K562 (cell line): ENCODE results near the gene R3HDM1. TPM values are rescaled to one million over a fixed set of nuclear protein-coding genes. Genes with fewer than 3 reads are reported as not detected.
A peak's percentile ranks its signal among the peaks of the same experiment; 100 is the strongest.

ENCODE experiments used
- ATAC-seq: fragments of 200-7000 bp; cut with Tn5 transposase; 3 replicates; pipeline ENCODE4 v1.9.1; 2020; ENCODE audit warnings: moderate library complexity
- BruUV-seq: library from RNA; stranded (reverse); fragments of 400-500 nt; replicated peaks from 2 replicates; lab custom pipeline; 2021; lab: Mats Ljungman, UMichigan
- CTCF ChIA-PET: fragments of 300-600 bp; formaldehyde crosslinking; extraction: SDS; loops from one replicate; lab custom pipeline; 2021; ENCODE audit warnings: low intra/inter-chr PET ratio; lab: Yijun Ruan, JAX
- POLR2A ChIA-PET: fragments of 300-600, 350-650 bp; sonication (Branson Sonifier 250); formaldehyde crosslinking; extraction: SDS; loops from one replicate; lab custom pipeline; 2021; ENCODE audit warnings: antibody characterized with exemption, inconsistent platforms; lab: Yijun Ruan, JAX
- DNase-seq, 4 experiments: peaks; one replicate each; pipeline versions ENCODE4 v3.0.0 to v3.0.0-alpha.2; 2011 to 2018; ENCODE audit warnings: low spot score in 3 of 4, mixed read lengths in 3 of 4; ENCODE audit errors: extremely low read depth in 1 of 4
- FAIRE-seq: peaks from 2 replicates; lab custom pipeline; 2011; peaks lifted over from hg19 to GRCh38; lab: Jason Lieb, UNC
- H2AFZ ChIP-seq: 2 replicates; pipeline ENCODE4 v1.6.0; 2011; ENCODE audit warnings: low read depth, low read length, control low read depth, inconsistent platforms
- H3K27ac ChIP-seq: fragments of 200-600 bp; 3 replicates; pipeline ENCODE4 v1.8.0; 2011; ENCODE audit warnings: low read depth, mild to moderate bottlenecking, control low read depth, inconsistent platforms, low read length, moderate library complexity, mixed read lengths; ENCODE audit errors: extremely low read depth
- H3K27me3 ChIP-seq, 2 experiments: fragments of 300-600 bp in 1 of 2; 2 replicates in 1 of 2; 3 replicates in 1 of 2; pipeline versions ENCODE4 v1.6.0 to v1.8.0; 2011; ENCODE audit warnings: inconsistent platforms in 2 of 2, low read length in 2 of 2, mild to moderate bottlenecking in 1 of 2, mixed read lengths in 1 of 2, moderate library complexity in 1 of 2; ENCODE audit not compliant: control insufficient read depth in 2 of 2, insufficient read depth in 2 of 2
- H3K36me3 ChIP-seq: fragments of 300-600 bp; 3 replicates; pipeline ENCODE4 v1.8.0; 2011; ENCODE audit warnings: mild to moderate bottlenecking, low read length, inconsistent platforms; ENCODE audit not compliant: control insufficient read depth, insufficient read depth
- H3K4me1 ChIP-seq, 2 experiments: fragments of 200-600 bp in 1 of 2; replicated peaks in 1 of 2; 2 replicates in 1 of 2; 3 replicates in 1 of 2; pipeline versions ENCODE4 v1.5.1 to v1.8.0; 2011; ENCODE audit warnings: inconsistent platforms in 2 of 2, low read length in 2 of 2, mild to moderate bottlenecking in 1 of 2, mixed read lengths in 1 of 2, moderate library complexity in 1 of 2; ENCODE audit not compliant: control insufficient read depth in 2 of 2, insufficient read depth in 2 of 2
- H3K4me2 ChIP-seq: 2 replicates; pipeline ENCODE4 v1.6.1; 2011; ENCODE audit warnings: low read length, control low read depth, inconsistent platforms, mixed read lengths; ENCODE audit not compliant: insufficient read depth
- H3K4me3 ChIP-seq: fragments of 200-600 bp; sonication (generic), shearing (Covaris generic); 2 replicates; pipeline ENCODE4 v1.5.1; 2016; ENCODE audit warnings: control low read depth, inconsistent platforms
- H3K79me2 ChIP-seq: fragments of 200-600 bp; 3 replicates; pipeline ENCODE4 v1.8.0; 2011; ENCODE audit warnings: low read length, inconsistent platforms; ENCODE audit not compliant: control insufficient read depth, insufficient read depth
- H3K9ac ChIP-seq, 2 experiments: 2 replicates each; pipeline versions ENCODE4 v1.6.0 to v1.6.1; 2011; ENCODE audit warnings: low read depth in 2 of 2, low read length in 2 of 2, control low read depth in 1 of 2, inconsistent platforms in 1 of 2, mild to moderate bottlenecking in 1 of 2, mixed read lengths in 1 of 2; ENCODE audit not compliant: insufficient read depth in 1 of 2
- H3K9me1 ChIP-seq: one replicate; pipeline ENCODE4 v1.6.0; 2011; ENCODE audit warnings: inconsistent platforms, mild to moderate bottlenecking, low read length, moderate library complexity; ENCODE audit not compliant: control insufficient read depth, insufficient read depth
- H3K9me3 ChIP-seq: replicated peaks from 2 replicates; pipeline ENCODE4 v1.5.1; 2011; ENCODE audit warnings: low read depth, low read length, inconsistent platforms; ENCODE audit not compliant: control insufficient read depth, insufficient read depth
- H4K20me1 ChIP-seq: replicated peaks from 2 replicates; pipeline ENCODE4 v1.6.1; 2011; ENCODE audit warnings: low read length, inconsistent platforms, mixed read lengths; ENCODE audit not compliant: control insufficient read depth, insufficient read depth
- C11orf30 ChIP-seq: fragments of 450-650 bp; IDR thresholded peaks from 2 replicates; pipeline ENCODE4 v1.6.1; 2016; ENCODE audit warnings: low read depth, mild to moderate bottlenecking
- DNMT1 ChIP-seq: fragments of 450-650 bp; IDR thresholded peaks from 2 replicates; pipeline ENCODE4 v1.6.1; 2016; ENCODE audit warnings: antibody characterized with exemption, mild to moderate bottlenecking
- HDAC6 ChIP-seq: IDR thresholded peaks from 2 replicates; pipeline ENCODE4 v1.6.1; 2012; ENCODE audit warnings: low read depth, mild to moderate bottlenecking, control low read depth, inconsistent platforms, low read length, moderate library complexity
- HDGF ChIP-seq: fragments of 450-650 bp; IDR thresholded peaks from 2 replicates; pipeline ENCODE4 v1.6.1; 2016
- HMGN3 ChIP-seq: IDR thresholded peaks from 2 replicates; pipeline ENCODE4 v1.6.1; 2011; ENCODE audit warnings: borderline replicate concordance, low read depth, mild to moderate bottlenecking, mixed read lengths, low read length; ENCODE audit not compliant: insufficient read length; ENCODE audit errors: extremely low read depth
- KAT2B ChIP-seq: IDR thresholded peaks from one replicate; pipeline ENCODE4 v1.6.1; 2012; ENCODE audit warnings: low read depth, mild to moderate bottlenecking, control low read depth, inconsistent platforms, low read length, moderate library complexity
- KAT7 ChIP-seq: sonication (generic); formaldehyde crosslinking; IDR thresholded peaks from 2 replicates; pipeline ENCODE4 v1.8.0; 2022; ENCODE audit warnings: missing genetic modification reagents, mild to moderate bottlenecking, borderline replicate concordance
- POLR3G ChIP-seq: IDR thresholded peaks from 2 replicates; pipeline ENCODE4 v1.6.1; 2011; ENCODE audit not compliant: insufficient read length, insufficient replicate concordance; ENCODE audit errors: extremely low read depth
- SLC30A9 ChIP-seq: fragments of 250-450 bp; sonication (Bioruptor Pico); IDR thresholded peaks from 2 replicates; pipeline ENCODE4 v1.8.0; 2022; ENCODE audit warnings: mild to moderate bottlenecking, moderate library complexity
- ZBTB17 ChIP-seq: fragments of 450-650 bp; formaldehyde crosslinking; IDR thresholded peaks from 2 replicates; pipeline ENCODE4 v1.4.0; 2020; ENCODE audit warnings: mild to moderate bottlenecking
- ZNF316 ChIP-seq: fragments of 450-650 bp; IDR thresholded peaks from 2 replicates; pipeline ENCODE4 v1.6.1; 2016
- WGBS: fragments of 100-300 bp; shearing (Covaris generic); methylation state at CpG from one replicate; pipeline ENCODE4 v1.1.6; 2016; ENCODE audit warnings: low coverage, mixed read lengths; ENCODE audit not compliant: insufficient coverage; ENCODE audit errors: missing lambda C conversion rate; 5-methylcytosine and 5-hydroxymethylcytosine counted together
- in situ Hi-C: fragments of 300-500 bp; cut with MboI; formaldehyde crosslinking; loops from 4 replicates; pipeline ENCODE4 v1.15.0; 2018; ENCODE audit warnings: inconsistent platforms, mixed read lengths
- intact Hi-C: fragments of 100-400 bp; cut with micrococcal nuclease; formaldehyde crosslinking; loops from 2 replicates; pipeline ENCODE4 v1.14.2; 2022
- polyA plus RNA-seq, 8 experiments: library from polyadenylated mRNA; depleted of rRNA in 4 of 8; stranded (reverse) in 5 of 8; unstranded in 3 of 8; fragments of >200 nt; fragmentation: Nextera tagmentation in 2 of 8; fragmentation: Illumina TruSeq in 1 of 8; extraction: Ambion mirVana in 2 of 8; extraction: Trizol in 1 of 8; gene quantifications; 2 replicates each; pipeline versions ENCODE4 v1.2.1 to v1.2.3, GENCODE V29; 2011 to 2014; ENCODE audit warnings: inconsistent platforms in 1 of 8, missing spikeins in 1 of 8
- total RNA-seq, 7 experiments: library from RNA; depleted of rRNA in 6 of 7; stranded (reverse); fragments of >200 nt in 6 of 7; fragmentation: Illumina TruSeq in 2 of 7; extraction: Trizol in 2 of 7; gene quantifications; 2 replicates each; pipeline versions ENCODE4 v1.2.1 to v1.2.3, GENCODE V29; 2011 to 2021; ENCODE audit warnings: low replicate concordance in 1 of 7
- TF ChIP-seq, protein P1 (sequence below): fragments of 450-650 bp; IDR thresholded peaks from 2 replicates; pipeline ENCODE4 v1.6.1; 2016; ENCODE audit warnings: mild to moderate bottlenecking, moderate library complexity

The R3HDM1 gene
- total and polyA plus RNA-seq, 9 of the 15 experiments (the other 6 are each of a cell fraction or from before 2014, with no cell fraction given): 12.4 to 89.4 (median 31.0) TPM

DNA sequence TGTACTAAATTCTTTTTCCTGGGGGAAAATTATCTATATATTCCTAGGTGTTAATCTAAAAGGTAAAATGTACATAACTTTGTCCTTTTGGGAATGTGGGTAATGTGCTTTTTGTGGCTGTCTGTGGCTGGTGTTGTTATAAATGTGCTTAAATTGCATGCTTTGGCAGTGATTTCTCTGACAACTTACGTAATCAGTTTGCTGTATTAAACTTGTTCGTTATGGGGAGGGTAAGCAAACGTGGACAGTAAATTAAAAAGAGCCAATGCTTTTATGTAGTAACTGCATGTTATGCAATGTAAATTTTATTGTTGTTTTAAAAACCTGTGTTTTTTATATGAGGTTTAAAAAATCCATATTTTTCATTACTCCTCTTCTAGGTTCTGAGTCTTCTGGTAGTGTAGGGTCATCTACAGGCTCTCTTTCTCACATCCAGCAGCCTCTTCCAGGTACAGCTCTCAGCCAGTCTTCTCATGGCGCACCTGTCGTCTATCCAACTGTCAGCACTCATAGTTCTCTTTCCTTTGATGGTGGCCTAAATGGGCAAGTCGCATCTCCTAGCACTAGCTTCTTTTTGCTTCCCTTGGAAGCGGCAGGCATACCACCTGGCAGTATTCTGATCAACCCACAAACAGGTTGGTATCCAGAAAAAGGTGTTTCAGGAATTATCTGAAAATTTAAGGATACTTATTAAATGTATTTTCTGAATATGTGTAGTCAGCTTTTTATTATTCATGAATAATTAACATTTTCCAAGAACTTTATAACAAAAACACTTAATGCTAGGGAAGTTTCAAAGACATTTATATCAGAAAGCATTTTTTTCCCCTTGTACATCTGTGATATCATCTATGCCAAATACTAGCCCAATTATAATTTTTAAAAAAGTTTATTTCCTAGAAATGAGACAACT lies 110.1 kb downstream of the R3HDM1 start:
- BruUV-seq: no TSS peak
- no peak overlapping the region for H2AFZ ChIP-seq
- H3K9ac ChIP-seq: no peak overlapping the region
- 90% methylated on average over 7 of the region's 7 CpGs for WGBS
- no peak overlapping the region for H3K27ac ChIP-seq
- DNase-seq (no peak), FAIRE-seq (no peak), ATAC-seq (no peak)
- POLR2A ChIA-PET: no interaction called here
- CTCF ChIA-PET: no interaction called here
- no peaks in the 10 kb centered on the region for H3K9me1 ChIP-seq
- H3K27me3 ChIP-seq: no peaks in the 10 kb centered on the region
- peaks cover 60% of the 10 kb centered on the region for H3K36me3 ChIP-seq
- H4K20me1 ChIP-seq: no peaks in the 10 kb centered on the region
- H3K79me2 ChIP-seq: no peaks in the 10 kb centered on the region
- in situ Hi-C loops (no loop called here), intact Hi-C loops (no loop called here)
- H3K4me2 ChIP-seq: no peak overlapping the region
- no peak overlapping the region for H3K4me3 ChIP-seq
- no peaks in the 10 kb centered on the region for H3K9me3 ChIP-seq
- H3K4me1 ChIP-seq: no peaks in the 10 kb centered on the region
- TF ChIP-seq KAT2B (no peak), KAT7 (no peak), SLC30A9 (CRISPR knock-in tag) (no peak), HDAC6 (no peak), HDGF (no peak), HMGN3 (no peak), ZNF316 (peak; percentile 83), DNMT1 (no peak), ZBTB17 (CRISPR knock-in tag) (no peak), POLR3G (no peak), C11orf30 (peak; percentile 72)
- TF ChIP-seq, protein P1, sequence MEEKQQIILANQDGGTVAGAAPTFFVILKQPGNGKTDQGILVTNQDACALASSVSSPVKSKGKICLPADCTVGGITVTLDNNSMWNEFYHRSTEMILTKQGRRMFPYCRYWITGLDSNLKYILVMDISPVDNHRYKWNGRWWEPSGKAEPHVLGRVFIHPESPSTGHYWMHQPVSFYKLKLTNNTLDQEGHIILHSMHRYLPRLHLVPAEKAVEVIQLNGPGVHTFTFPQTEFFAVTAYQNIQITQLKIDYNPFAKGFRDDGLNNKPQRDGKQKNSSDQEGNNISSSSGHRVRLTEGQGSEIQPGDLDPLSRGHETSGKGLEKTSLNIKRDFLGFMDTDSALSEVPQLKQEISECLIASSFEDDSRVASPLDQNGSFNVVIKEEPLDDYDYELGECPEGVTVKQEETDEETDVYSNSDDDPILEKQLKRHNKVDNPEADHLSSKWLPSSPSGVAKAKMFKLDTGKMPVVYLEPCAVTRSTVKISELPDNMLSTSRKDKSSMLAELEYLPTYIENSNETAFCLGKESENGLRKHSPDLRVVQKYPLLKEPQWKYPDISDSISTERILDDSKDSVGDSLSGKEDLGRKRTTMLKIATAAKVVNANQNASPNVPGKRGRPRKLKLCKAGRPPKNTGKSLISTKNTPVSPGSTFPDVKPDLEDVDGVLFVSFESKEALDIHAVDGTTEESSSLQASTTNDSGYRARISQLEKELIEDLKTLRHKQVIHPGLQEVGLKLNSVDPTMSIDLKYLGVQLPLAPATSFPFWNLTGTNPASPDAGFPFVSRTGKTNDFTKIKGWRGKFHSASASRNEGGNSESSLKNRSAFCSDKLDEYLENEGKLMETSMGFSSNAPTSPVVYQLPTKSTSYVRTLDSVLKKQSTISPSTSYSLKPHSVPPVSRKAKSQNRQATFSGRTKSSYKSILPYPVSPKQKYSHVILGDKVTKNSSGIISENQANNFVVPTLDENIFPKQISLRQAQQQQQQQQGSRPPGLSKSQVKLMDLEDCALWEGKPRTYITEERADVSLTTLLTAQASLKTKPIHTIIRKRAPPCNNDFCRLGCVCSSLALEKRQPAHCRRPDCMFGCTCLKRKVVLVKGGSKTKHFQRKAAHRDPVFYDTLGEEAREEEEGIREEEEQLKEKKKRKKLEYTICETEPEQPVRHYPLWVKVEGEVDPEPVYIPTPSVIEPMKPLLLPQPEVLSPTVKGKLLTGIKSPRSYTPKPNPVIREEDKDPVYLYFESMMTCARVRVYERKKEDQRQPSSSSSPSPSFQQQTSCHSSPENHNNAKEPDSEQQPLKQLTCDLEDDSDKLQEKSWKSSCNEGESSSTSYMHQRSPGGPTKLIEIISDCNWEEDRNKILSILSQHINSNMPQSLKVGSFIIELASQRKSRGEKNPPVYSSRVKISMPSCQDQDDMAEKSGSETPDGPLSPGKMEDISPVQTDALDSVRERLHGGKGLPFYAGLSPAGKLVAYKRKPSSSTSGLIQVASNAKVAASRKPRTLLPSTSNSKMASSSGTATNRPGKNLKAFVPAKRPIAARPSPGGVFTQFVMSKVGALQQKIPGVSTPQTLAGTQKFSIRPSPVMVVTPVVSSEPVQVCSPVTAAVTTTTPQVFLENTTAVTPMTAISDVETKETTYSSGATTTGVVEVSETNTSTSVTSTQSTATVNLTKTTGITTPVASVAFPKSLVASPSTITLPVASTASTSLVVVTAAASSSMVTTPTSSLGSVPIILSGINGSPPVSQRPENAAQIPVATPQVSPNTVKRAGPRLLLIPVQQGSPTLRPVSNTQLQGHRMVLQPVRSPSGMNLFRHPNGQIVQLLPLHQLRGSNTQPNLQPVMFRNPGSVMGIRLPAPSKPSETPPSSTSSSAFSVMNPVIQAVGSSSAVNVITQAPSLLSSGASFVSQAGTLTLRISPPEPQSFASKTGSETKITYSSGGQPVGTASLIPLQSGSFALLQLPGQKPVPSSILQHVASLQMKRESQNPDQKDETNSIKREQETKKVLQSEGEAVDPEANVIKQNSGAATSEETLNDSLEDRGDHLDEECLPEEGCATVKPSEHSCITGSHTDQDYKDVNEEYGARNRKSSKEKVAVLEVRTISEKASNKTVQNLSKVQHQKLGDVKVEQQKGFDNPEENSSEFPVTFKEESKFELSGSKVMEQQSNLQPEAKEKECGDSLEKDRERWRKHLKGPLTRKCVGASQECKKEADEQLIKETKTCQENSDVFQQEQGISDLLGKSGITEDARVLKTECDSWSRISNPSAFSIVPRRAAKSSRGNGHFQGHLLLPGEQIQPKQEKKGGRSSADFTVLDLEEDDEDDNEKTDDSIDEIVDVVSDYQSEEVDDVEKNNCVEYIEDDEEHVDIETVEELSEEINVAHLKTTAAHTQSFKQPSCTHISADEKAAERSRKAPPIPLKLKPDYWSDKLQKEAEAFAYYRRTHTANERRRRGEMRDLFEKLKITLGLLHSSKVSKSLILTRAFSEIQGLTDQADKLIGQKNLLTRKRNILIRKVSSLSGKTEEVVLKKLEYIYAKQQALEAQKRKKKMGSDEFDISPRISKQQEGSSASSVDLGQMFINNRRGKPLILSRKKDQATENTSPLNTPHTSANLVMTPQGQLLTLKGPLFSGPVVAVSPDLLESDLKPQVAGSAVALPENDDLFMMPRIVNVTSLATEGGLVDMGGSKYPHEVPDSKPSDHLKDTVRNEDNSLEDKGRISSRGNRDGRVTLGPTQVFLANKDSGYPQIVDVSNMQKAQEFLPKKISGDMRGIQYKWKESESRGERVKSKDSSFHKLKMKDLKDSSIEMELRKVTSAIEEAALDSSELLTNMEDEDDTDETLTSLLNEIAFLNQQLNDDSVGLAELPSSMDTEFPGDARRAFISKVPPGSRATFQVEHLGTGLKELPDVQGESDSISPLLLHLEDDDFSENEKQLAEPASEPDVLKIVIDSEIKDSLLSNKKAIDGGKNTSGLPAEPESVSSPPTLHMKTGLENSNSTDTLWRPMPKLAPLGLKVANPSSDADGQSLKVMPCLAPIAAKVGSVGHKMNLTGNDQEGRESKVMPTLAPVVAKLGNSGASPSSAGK: no peak
